SU-DHL-6 (cell line): Measurements from ENCODE around the gene FRAS1.
"Not testable (repeated sequence)": the region's sequence is repeated elsewhere in the genome, so short reads cannot be mapped to it uniquely, and the experiment has no call there.

ENCODE experiments used
- H2AFZ ChIP-seq: fragments of 200-600 bp; sonication (generic); 2 replicates; pipeline ENCODE4 v1.6.1; 2014; ENCODE audit warnings: low read depth, mild to moderate bottlenecking, moderate library complexity, mixed read lengths, antibody characterized with exemption, low read length; ENCODE audit not compliant: severe bottlenecking
- H3F3A ChIP-seq: fragments of 200-600 bp; shearing (Covaris generic); 2 replicates; pipeline ENCODE4 v1.6.0; 2016; ENCODE audit warnings: antibody characterized with exemption, mild to moderate bottlenecking; ENCODE audit not compliant: insufficient read depth
- H3K27ac ChIP-seq: fragments of 200-600 bp; sonication (generic); 2 replicates; pipeline ENCODE4 v1.5.1; 2016; ENCODE audit warnings: low read depth, mild to moderate bottlenecking, low read length, moderate library complexity, mixed read lengths
- H3K27me3 ChIP-seq: fragments of 200-600 bp; sonication (generic), shearing (Covaris generic); 2 replicates; pipeline ENCODE4 v1.6.0; 2014; ENCODE audit warnings: mild to moderate bottlenecking, low read length
- H3K36me3 ChIP-seq: fragments of 200-600 bp; sonication (generic); 2 replicates; pipeline ENCODE4 v1.6.1; 2014; ENCODE audit warnings: mild to moderate bottlenecking, low read length, mixed read lengths
- H3K4me2 ChIP-seq: fragments of 300-600, 200-600 bp; shearing (Covaris generic), sonication (generic); 2 replicates; pipeline ENCODE4 v1.6.0; 2014; ENCODE audit warnings: low read length, low read depth, mild to moderate bottlenecking; ENCODE audit not compliant: poor library complexity, severe bottlenecking
- H3K4me3 ChIP-seq: fragments of 200-600 bp; sonication (generic); 2 replicates; pipeline ENCODE4 v1.5.1; 2014; ENCODE audit warnings: antibody characterized with exemption, low read length, mild to moderate bottlenecking, mixed read lengths; ENCODE audit not compliant: insufficient read depth, poor library complexity, severe bottlenecking
- H3K79me2 ChIP-seq: fragments of 200-600 bp; sonication (generic); 2 replicates; pipeline ENCODE4 v1.6.1; 2014; ENCODE audit warnings: mild to moderate bottlenecking, low read length, moderate library complexity; ENCODE audit not compliant: insufficient read depth
- H3K9ac ChIP-seq: fragments of 200-600 bp; sonication (generic); 2 replicates; pipeline ENCODE4 v1.7.0; 2014; ENCODE audit warnings: mild to moderate bottlenecking, low read length
- H3K9me2 ChIP-seq: fragments of 200-600 bp; sonication (generic); replicated peaks from 2 replicates; pipeline ENCODE4 v1.6.1; 2014; ENCODE audit warnings: low read length; ENCODE audit not compliant: insufficient read depth
- H3K9me3 ChIP-seq: fragments of 200-600 bp; sonication (generic); 2 replicates; pipeline ENCODE4 v1.6.1; 2014; ENCODE audit warnings: low read length, mixed read lengths; ENCODE audit not compliant: insufficient read depth
- H4K20me1 ChIP-seq: fragments of 200-600 bp; sonication (generic); 2 replicates; pipeline ENCODE4 v1.6.1; 2014; ENCODE audit warnings: low read depth, mild to moderate bottlenecking, antibody characterized with exemption, low read length, moderate library complexity, mixed read lengths
- EZH2phosphoT487 ChIP-seq: fragments of 200-600 bp; sonication (generic), shearing (Covaris generic); conservative IDR thresholded peaks from 2 replicates; pipeline ENCODE4 v1.6.1; 2018; ENCODE audit warnings: mild to moderate bottlenecking, antibody characterized with exemption, low read length, moderate library complexity, mixed read lengths
- TF ChIP-seq, protein P1 (sequence below): fragments of 200-600 bp; sonication (generic); IDR thresholded peaks from one replicate; pipeline ENCODE4 v1.5.1; 2017; ENCODE audit warnings: antibody characterized with exemption, mild to moderate bottlenecking, low read length, moderate library complexity; ENCODE audit not compliant: insufficient read depth, poor library complexity, severe bottlenecking

FRAS1 gene

GRCh38 chr4:78464265-78464664 lies 407.1 kb downstream of the FRAS1 start:
- no peak overlapping the region for H3K4me2 ChIP-seq

GRCh38 chr4:78467223-78467622 lies 410.1 kb downstream of the FRAS1 start:
- not testable (repeated sequence) for H3K9ac ChIP-seq, H2AFZ ChIP-seq, H3F3A ChIP-seq, H3K36me3 ChIP-seq, H4K20me1 ChIP-seq, H3K79me2 ChIP-seq, H3K4me3 ChIP-seq, H3K9me3 ChIP-seq, H3K4me2 ChIP-seq, H3K27ac ChIP-seq, H3K9me2 ChIP-seq, H3K27me3 ChIP-seq

More at GRCh38 chr4:78464265-78464664, 407.1 kb downstream of the FRAS1 start:
- TF ChIP-seq EZH2phosphoT487: no peak
- TF ChIP-seq, protein P1, sequence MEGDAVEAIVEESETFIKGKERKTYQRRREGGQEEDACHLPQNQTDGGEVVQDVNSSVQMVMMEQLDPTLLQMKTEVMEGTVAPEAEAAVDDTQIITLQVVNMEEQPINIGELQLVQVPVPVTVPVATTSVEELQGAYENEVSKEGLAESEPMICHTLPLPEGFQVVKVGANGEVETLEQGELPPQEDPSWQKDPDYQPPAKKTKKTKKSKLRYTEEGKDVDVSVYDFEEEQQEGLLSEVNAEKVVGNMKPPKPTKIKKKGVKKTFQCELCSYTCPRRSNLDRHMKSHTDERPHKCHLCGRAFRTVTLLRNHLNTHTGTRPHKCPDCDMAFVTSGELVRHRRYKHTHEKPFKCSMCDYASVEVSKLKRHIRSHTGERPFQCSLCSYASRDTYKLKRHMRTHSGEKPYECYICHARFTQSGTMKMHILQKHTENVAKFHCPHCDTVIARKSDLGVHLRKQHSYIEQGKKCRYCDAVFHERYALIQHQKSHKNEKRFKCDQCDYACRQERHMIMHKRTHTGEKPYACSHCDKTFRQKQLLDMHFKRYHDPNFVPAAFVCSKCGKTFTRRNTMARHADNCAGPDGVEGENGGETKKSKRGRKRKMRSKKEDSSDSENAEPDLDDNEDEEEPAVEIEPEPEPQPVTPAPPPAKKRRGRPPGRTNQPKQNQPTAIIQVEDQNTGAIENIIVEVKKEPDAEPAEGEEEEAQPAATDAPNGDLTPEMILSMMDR: no peak
- H3K9me3 ChIP-seq: no peaks in the 10 kb centered on the region
- H2AFZ ChIP-seq: no peak overlapping the region
- no peak overlapping the region for H3K9ac ChIP-seq
- H4K20me1 ChIP-seq: no peaks in the 10 kb centered on the region
- H3F3A ChIP-seq: no peaks in the 10 kb centered on the region
- H3K4me3 ChIP-seq: no peak overlapping the region
- no peaks in the 10 kb centered on the region for H3K79me2 ChIP-seq
- no peak overlapping the region for H3K27ac ChIP-seq
- no peaks in the 10 kb centered on the region for H3K27me3 ChIP-seq
- H3K36me3 ChIP-seq: no peaks in the 10 kb centered on the region
- no peaks in the 10 kb centered on the region for H3K9me2 ChIP-seq

DNA sequence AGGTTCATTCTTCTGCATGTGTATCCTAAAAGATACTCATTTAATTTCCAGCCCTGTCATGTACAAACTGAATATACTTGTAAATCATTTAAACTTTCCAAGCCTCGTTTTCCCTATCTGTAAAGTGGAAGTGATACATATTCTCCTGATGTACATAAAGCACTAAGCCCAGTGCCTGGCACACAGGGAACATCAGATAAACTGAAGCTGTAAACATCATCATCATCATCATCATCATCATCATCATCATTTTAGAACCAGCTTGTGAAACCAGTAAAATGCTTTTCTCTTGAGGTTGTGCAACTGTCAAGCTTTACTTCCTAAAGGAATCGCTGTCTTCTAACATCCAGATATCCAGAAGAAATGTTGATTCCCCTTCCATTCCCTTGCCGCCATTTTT lies 411.1 kb downstream of the FRAS1 start:
- H3K4me2 ChIP-seq: no peak overlapping the region
- H3K4me3 ChIP-seq: no peak overlapping the region
- H4K20me1 ChIP-seq: no peaks in the 10 kb centered on the region
- no peaks in the 10 kb centered on the region for H3K27me3 ChIP-seq
- no peak overlapping the region for H2AFZ ChIP-seq
- H3K9ac ChIP-seq: no peak overlapping the region
- H3K9me3 ChIP-seq: no peaks in the 10 kb centered on the region
- no peak overlapping the region for H3K27ac ChIP-seq
- no peaks in the 10 kb centered on the region for H3F3A ChIP-seq
- TF ChIP-seq, protein P1: no peak
- TF ChIP-seq EZH2phosphoT487: no peak
- H3K36me3 ChIP-seq: no peaks in the 10 kb centered on the region
- H3K79me2 ChIP-seq: no peaks in the 10 kb centered on the region
- H3K9me2 ChIP-seq: no peaks in the 10 kb centered on the region

- Histone ChIP-seq H3K4me3 (no peak overlapping the region), H3K27ac (no peak overlapping the region), H2AFZ (no peak overlapping the region)
Observed at GRCh38 chr4:78476108-78476704, 419.1 kb downstream of the FRAS1 start.

More at GRCh38 chr4:78476108-78476704, 419.1 kb downstream of the FRAS1 start:
- H3K27me3 ChIP-seq: no peaks in the 10 kb centered on the region
- TF ChIP-seq EZH2phosphoT487: no peak
- TF ChIP-seq, protein P1: no peak
- H3K4me2 ChIP-seq: no peak overlapping the region
- H3K36me3 ChIP-seq: no peaks in the 10 kb centered on the region
- H3K79me2 ChIP-seq: no peaks in the 10 kb centered on the region
- no peaks in the 10 kb centered on the region for H3F3A ChIP-seq
- no peaks in the 10 kb centered on the region for H3K9me3 ChIP-seq
- H3K9me2 ChIP-seq: no peaks in the 10 kb centered on the region
- H3K9ac ChIP-seq: no peak overlapping the region
- no peaks in the 10 kb centered on the region for H4K20me1 ChIP-seq
